GM12801 (cell line): ENCODE results near the gene INAFM2.

ENCODE experiments used
- CTCF ChIP-seq: IDR thresholded peaks from one replicate; pipeline ENCODE4 v1.5.1; 2011; ENCODE audit warnings: control low read depth; ENCODE audit not compliant: insufficient read length; ENCODE audit errors: extremely low read depth

Gene INAFM2

GRCh38 chr15:40325700-40326099 is 2.2 kb downstream of the INAFM2 start:
- TF ChIP-seq CTCF: no peak

- no peak for TF ChIP-seq CTCF
Observed at GRCh38 chr15:40327457-40327856, 4.0 kb downstream of the INAFM2 start.

DNA sequence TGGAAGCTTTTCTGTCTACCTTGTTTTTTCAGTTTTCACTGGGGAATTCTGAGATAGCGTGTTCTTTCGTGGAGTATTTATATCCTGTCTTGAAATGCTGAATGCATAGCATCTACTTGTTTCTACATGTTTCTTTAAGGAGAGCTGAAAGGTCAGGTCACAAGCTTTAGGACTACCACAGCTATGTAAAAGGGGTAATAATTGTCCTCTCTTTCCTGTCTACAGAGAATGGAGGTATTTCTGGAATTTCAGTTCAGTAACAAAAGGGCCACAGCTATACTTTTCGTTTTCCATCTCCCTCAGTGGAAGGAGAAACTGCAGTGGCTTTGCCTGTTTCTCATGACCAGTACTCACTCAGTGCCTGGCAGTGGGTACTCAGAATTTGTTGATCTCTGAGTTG is 4.7 kb downstream of the INAFM2 start:
- TF ChIP-seq CTCF: no peak

- TF ChIP-seq CTCF: no peak
Observed at GRCh38 chr15:40328751-40329150, 5.3 kb downstream of the INAFM2 start.

GRCh38 chr15:40329804-40330203 is 6.3 kb downstream of the INAFM2 start:
- TF ChIP-seq CTCF: no peak

GRCh38 chr15:40330368-40330836 is 6.9 kb downstream of the INAFM2 start:
- TF ChIP-seq CTCF: no peak

DNA sequence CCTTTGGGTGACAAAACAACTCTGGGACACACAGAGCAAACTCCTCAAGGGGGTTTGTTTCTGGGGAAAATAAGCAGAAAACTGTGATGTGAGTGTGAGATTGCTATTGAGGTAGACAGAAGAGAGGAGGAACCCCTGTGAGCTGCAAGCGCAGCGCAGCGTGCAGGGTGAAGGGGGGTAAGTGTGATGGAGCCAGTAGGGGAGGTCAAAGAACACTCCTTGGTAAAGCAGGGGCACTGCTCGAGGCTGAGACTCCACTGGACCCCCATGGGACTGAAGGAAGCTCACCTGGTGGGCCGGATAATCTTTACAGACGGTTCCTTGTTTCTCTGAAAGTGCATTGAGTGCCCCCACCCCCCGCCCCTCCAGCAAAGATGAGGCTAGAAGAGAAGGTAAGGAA is 7.5 kb downstream of the INAFM2 start:
- TF ChIP-seq CTCF: no peak

GRCh38 chr15:40331637-40332036 is 8.1 kb downstream of the INAFM2 start:
- TF ChIP-seq CTCF: no peak
